Measurements from ENCODE around the gene ARHGEF4.

GRCh38 chr2:131031875-131032274, 195.2 kb downstream of the ARHGEF4 start:
- TF ChIP-seq EZH2 (optimal IDR thresholded peaks at IDR 0.05; ENCODE audit: low read depth, low read length) (no peak), EZH2phosphoT487 (IDR thresholded peaks at IDR 0.05; ENCODE audit: low read length) (no peak)
- TF ChIP-seq, protein P1, sequence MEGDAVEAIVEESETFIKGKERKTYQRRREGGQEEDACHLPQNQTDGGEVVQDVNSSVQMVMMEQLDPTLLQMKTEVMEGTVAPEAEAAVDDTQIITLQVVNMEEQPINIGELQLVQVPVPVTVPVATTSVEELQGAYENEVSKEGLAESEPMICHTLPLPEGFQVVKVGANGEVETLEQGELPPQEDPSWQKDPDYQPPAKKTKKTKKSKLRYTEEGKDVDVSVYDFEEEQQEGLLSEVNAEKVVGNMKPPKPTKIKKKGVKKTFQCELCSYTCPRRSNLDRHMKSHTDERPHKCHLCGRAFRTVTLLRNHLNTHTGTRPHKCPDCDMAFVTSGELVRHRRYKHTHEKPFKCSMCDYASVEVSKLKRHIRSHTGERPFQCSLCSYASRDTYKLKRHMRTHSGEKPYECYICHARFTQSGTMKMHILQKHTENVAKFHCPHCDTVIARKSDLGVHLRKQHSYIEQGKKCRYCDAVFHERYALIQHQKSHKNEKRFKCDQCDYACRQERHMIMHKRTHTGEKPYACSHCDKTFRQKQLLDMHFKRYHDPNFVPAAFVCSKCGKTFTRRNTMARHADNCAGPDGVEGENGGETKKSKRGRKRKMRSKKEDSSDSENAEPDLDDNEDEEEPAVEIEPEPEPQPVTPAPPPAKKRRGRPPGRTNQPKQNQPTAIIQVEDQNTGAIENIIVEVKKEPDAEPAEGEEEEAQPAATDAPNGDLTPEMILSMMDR (IDR thresholded peaks at IDR 0.05; ENCODE audit: low read length), result no peak
